K562 (cell line): Measurements from ENCODE around the gene UBE2O. TPM values are rescaled to one million over a fixed set of nuclear protein-coding genes. Genes with fewer than 3 reads are reported as not detected.

ENCODE experiments used
- ATAC-seq: fragments of 200-7000 bp; cut with Tn5 transposase; 3 replicates; pipeline ENCODE4 v1.9.1; 2020; ENCODE audit warnings: moderate library complexity
- BruUV-seq: library from RNA; stranded (reverse); fragments of 400-500 nt; replicated peaks from 2 replicates; lab custom pipeline; 2021; lab: Mats Ljungman, UMichigan
- CTCF ChIA-PET: fragments of 300-600 bp; formaldehyde crosslinking; extraction: SDS; loops from one replicate; lab custom pipeline; 2021; ENCODE audit warnings: low intra/inter-chr PET ratio; lab: Yijun Ruan, JAX
- POLR2A ChIA-PET: fragments of 300-600, 350-650 bp; sonication (Branson Sonifier 250); formaldehyde crosslinking; extraction: SDS; loops from one replicate; lab custom pipeline; 2021; ENCODE audit warnings: antibody characterized with exemption, inconsistent platforms; lab: Yijun Ruan, JAX
- DNase-seq, 4 experiments: peaks; one replicate each; pipeline versions ENCODE4 v3.0.0 to v3.0.0-alpha.2; 2011 to 2018; ENCODE audit warnings: low spot score in 3 of 4, mixed read lengths in 3 of 4; ENCODE audit errors: extremely low read depth in 1 of 4
- FAIRE-seq: peaks from 2 replicates; lab custom pipeline; 2011; peaks lifted over from hg19 to GRCh38; lab: Jason Lieb, UNC
- H2AFZ ChIP-seq: 2 replicates; pipeline ENCODE4 v1.6.0; 2011; ENCODE audit warnings: low read depth, low read length, control low read depth, inconsistent platforms
- H3K27ac ChIP-seq: fragments of 200-600 bp; 3 replicates; pipeline ENCODE4 v1.8.0; 2011; ENCODE audit warnings: low read depth, mild to moderate bottlenecking, control low read depth, inconsistent platforms, low read length, moderate library complexity, mixed read lengths; ENCODE audit errors: extremely low read depth
- H3K27me3 ChIP-seq, 2 experiments: fragments of 300-600 bp in 1 of 2; 2 replicates in 1 of 2; 3 replicates in 1 of 2; pipeline versions ENCODE4 v1.6.0 to v1.8.0; 2011; ENCODE audit warnings: inconsistent platforms in 2 of 2, low read length in 2 of 2, mild to moderate bottlenecking in 1 of 2, mixed read lengths in 1 of 2, moderate library complexity in 1 of 2; ENCODE audit not compliant: control insufficient read depth in 2 of 2, insufficient read depth in 2 of 2
- H3K36me3 ChIP-seq: fragments of 300-600 bp; 3 replicates; pipeline ENCODE4 v1.8.0; 2011; ENCODE audit warnings: mild to moderate bottlenecking, low read length, inconsistent platforms; ENCODE audit not compliant: control insufficient read depth, insufficient read depth
- H3K4me1 ChIP-seq, 2 experiments: fragments of 200-600 bp in 1 of 2; replicated peaks in 1 of 2; 2 replicates in 1 of 2; 3 replicates in 1 of 2; pipeline versions ENCODE4 v1.5.1 to v1.8.0; 2011; ENCODE audit warnings: inconsistent platforms in 2 of 2, low read length in 2 of 2, mild to moderate bottlenecking in 1 of 2, mixed read lengths in 1 of 2, moderate library complexity in 1 of 2; ENCODE audit not compliant: control insufficient read depth in 2 of 2, insufficient read depth in 2 of 2
- H3K4me2 ChIP-seq: 2 replicates; pipeline ENCODE4 v1.6.1; 2011; ENCODE audit warnings: low read length, control low read depth, inconsistent platforms, mixed read lengths; ENCODE audit not compliant: insufficient read depth
- H3K4me3 ChIP-seq: fragments of 200-600 bp; sonication (generic), shearing (Covaris generic); 2 replicates; pipeline ENCODE4 v1.5.1; 2016; ENCODE audit warnings: control low read depth, inconsistent platforms
- H3K79me2 ChIP-seq: fragments of 200-600 bp; 3 replicates; pipeline ENCODE4 v1.8.0; 2011; ENCODE audit warnings: low read length, inconsistent platforms; ENCODE audit not compliant: control insufficient read depth, insufficient read depth
- H3K9ac ChIP-seq, 2 experiments: 2 replicates each; pipeline versions ENCODE4 v1.6.0 to v1.6.1; 2011; ENCODE audit warnings: low read depth in 2 of 2, low read length in 2 of 2, control low read depth in 1 of 2, inconsistent platforms in 1 of 2, mild to moderate bottlenecking in 1 of 2, mixed read lengths in 1 of 2; ENCODE audit not compliant: insufficient read depth in 1 of 2
- H3K9me1 ChIP-seq: one replicate; pipeline ENCODE4 v1.6.0; 2011; ENCODE audit warnings: inconsistent platforms, mild to moderate bottlenecking, low read length, moderate library complexity; ENCODE audit not compliant: control insufficient read depth, insufficient read depth
- H3K9me3 ChIP-seq: replicated peaks from 2 replicates; pipeline ENCODE4 v1.5.1; 2011; ENCODE audit warnings: low read depth, low read length, inconsistent platforms; ENCODE audit not compliant: control insufficient read depth, insufficient read depth
- H4K20me1 ChIP-seq: replicated peaks from 2 replicates; pipeline ENCODE4 v1.6.1; 2011; ENCODE audit warnings: low read length, inconsistent platforms, mixed read lengths; ENCODE audit not compliant: control insufficient read depth, insufficient read depth
- AFF1 ChIP-seq, 2 experiments: fragments of 450-650 bp; IDR thresholded peaks; 2 replicates each; pipeline ENCODE4 v1.6.1; 2018; ENCODE audit warnings: mild to moderate bottlenecking in 2 of 2, low read depth in 1 of 2; ENCODE audit not compliant: partially characterized antibody in 2 of 2
- E2F1 ChIP-seq: sonication (generic); formaldehyde crosslinking; IDR thresholded peaks from 2 replicates; pipeline ENCODE4 v1.8.1; 2023; ENCODE audit warnings: mild to moderate bottlenecking, missing genetic modification reagents, moderate library complexity
- FOXJ2 ChIP-seq: fragments of 200-800 bp; sonication (Bioruptor generic); IDR thresholded peaks from 2 replicates; pipeline ENCODE4 v1.6.1; 2016; ENCODE audit warnings: missing genetic modification characterization, missing compliant biosample characterization
- LEF1 ChIP-seq: fragments of 450-650 bp; IDR thresholded peaks from 2 replicates; pipeline ENCODE4 v1.6.1; 2016; ENCODE audit warnings: mild to moderate bottlenecking
- MLX ChIP-seq, 2 experiments: fragments of 450-650 bp in 1 of 2; sonication (generic) in 1 of 2; formaldehyde crosslinking; conservative IDR thresholded peaks; 2 replicates each; pipeline versions ENCODE4 v1.4.0 to v1.8.1; 2020 to 2022; ENCODE audit warnings: mild to moderate bottlenecking in 1 of 2, missing genetic modification reagents in 1 of 2
- NFXL1 ChIP-seq: fragments of 450-650 bp; formaldehyde crosslinking; IDR thresholded peaks from 2 replicates; pipeline ENCODE4 v1.4.0; 2021; ENCODE audit warnings: mild to moderate bottlenecking
- POLR2G ChIP-seq: fragments of 200-400 bp; formaldehyde crosslinking; IDR thresholded peaks from 2 replicates; pipeline ENCODE4 v1.6.1; 2017; ENCODE audit warnings: low read depth, mild to moderate bottlenecking, antibody characterized with exemption, low read length, moderate library complexity
- SIRT6 ChIP-seq: IDR thresholded peaks from one replicate; pipeline ENCODE4 v1.6.1; 2012; ENCODE audit warnings: low read depth, mild to moderate bottlenecking, control low read depth, inconsistent platforms, low read length, moderate library complexity
- TRIM25 ChIP-seq: fragments of 450-650 bp; IDR thresholded peaks from 2 replicates; pipeline ENCODE4 v1.7.0; 2016; ENCODE audit warnings: borderline replicate concordance
- WHSC1 ChIP-seq: IDR thresholded peaks from one replicate; pipeline ENCODE4 v1.6.1; 2012; ENCODE audit warnings: low read length, control low read depth, inconsistent platforms
- ZNF165 ChIP-seq: fragments of 250-450 bp; sonication (Bioruptor Pico); IDR thresholded peaks from 2 replicates; pipeline ENCODE4 v1.4.0; 2020; ENCODE audit warnings: borderline replicate concordance
- WGBS: fragments of 100-300 bp; shearing (Covaris generic); methylation state at CpG from one replicate; pipeline ENCODE4 v1.1.6; 2016; ENCODE audit warnings: low coverage, mixed read lengths; ENCODE audit not compliant: insufficient coverage; ENCODE audit errors: missing lambda C conversion rate; 5-methylcytosine and 5-hydroxymethylcytosine counted together
- in situ Hi-C: fragments of 300-500 bp; cut with MboI; formaldehyde crosslinking; loops from 4 replicates; pipeline ENCODE4 v1.15.0; 2018; ENCODE audit warnings: inconsistent platforms, mixed read lengths
- intact Hi-C: fragments of 100-400 bp; cut with micrococcal nuclease; formaldehyde crosslinking; loops from 2 replicates; pipeline ENCODE4 v1.14.2; 2022
- polyA plus RNA-seq, 8 experiments: library from polyadenylated mRNA; depleted of rRNA in 4 of 8; stranded (reverse) in 5 of 8; unstranded in 3 of 8; fragments of >200 nt; fragmentation: Nextera tagmentation in 2 of 8; fragmentation: Illumina TruSeq in 1 of 8; extraction: Ambion mirVana in 2 of 8; extraction: Trizol in 1 of 8; gene quantifications; 2 replicates each; pipeline versions ENCODE4 v1.2.1 to v1.2.3, GENCODE V29; 2011 to 2014; ENCODE audit warnings: inconsistent platforms in 1 of 8, missing spikeins in 1 of 8
- total RNA-seq, 7 experiments: library from RNA; depleted of rRNA in 6 of 7; stranded (reverse); fragments of >200 nt in 6 of 7; fragmentation: Illumina TruSeq in 2 of 7; extraction: Trizol in 2 of 7; gene quantifications; 2 replicates each; pipeline versions ENCODE4 v1.2.1 to v1.2.3, GENCODE V29; 2011 to 2021; ENCODE audit warnings: low replicate concordance in 1 of 7

Gene UBE2O
- total and polyA plus RNA-seq, 9 of the 15 experiments (the other 6 are each of a cell fraction or from before 2014, with no cell fraction given): 1.6 to 39.7 (median 13.3) TPM

- TF ChIP-seq E2F1 (CRISPR knock-in tag): no peak
- TF ChIP-seq LEF1: no peak
- TF ChIP-seq TRIM25: no peak
- no peak for TF ChIP-seq NFXL1 (CRISPR knock-in tag)
Measured at GRCh38 chr17:76437467-76438402, 15.2 kb downstream of the UBE2O start (continued).

GRCh38 chr17:76435751-76436150, 17.2 kb downstream of the UBE2O start:
- Histone ChIP-seq H3K27me3 (no peaks in the 10 kb centered on the region), H3K4me2 (no peak overlapping the region), H3K4me1 (peaks cover 15 to 17% of the 10 kb centered on the region in 2 experiments), H3K9me1 (peaks cover 3% of the 10 kb centered on the region), H3K27ac (no peak overlapping the region), H3K79me2 (peaks cover 77% of the 10 kb centered on the region), H2AFZ (no peak overlapping the region), H3K36me3 (peaks cover 16% of the 10 kb centered on the region; the same call in 2 of the 3 replicates), H3K9ac (no peak overlapping the region), H3K9me3 (no peaks in the 10 kb centered on the region), H4K20me1 (peaks cover 10% of the 10 kb centered on the region; the same call in 1 of the 2 replicates), H3K4me3 (no peak overlapping the region)
- FAIRE-seq (no peak), ATAC-seq (no peak), DNase-seq (no peak)
- CTCF ChIA-PET: no interaction called here
- 92% methylated on average over 11 of the region's 11 CpGs for WGBS
- in situ Hi-C loops: no loop called here
- POLR2A ChIA-PET: interaction anchor here (1.0 to 1.9 kb wide), 2 partner anchors 9 to 30 kb away, joined by 3 to 8 read pairs; no protein-coding TSS in a partner anchor
- intact Hi-C loops: no loop called here
- BruUV-seq: no TSS peak
- no peak for TF ChIP-seq WHSC1
- no peak for TF ChIP-seq MLX (CRISPR knock-in tag; conservative IDR thresholded peaks at IDR 0.05)
- TF ChIP-seq ZNF165: no peak
- no peak for TF ChIP-seq AFF1 (IDR thresholded peaks at IDR 0.05; ENCODE audit: low read depth in 1 of 2, partially characterized antibody in 2 of 2)
- TF ChIP-seq FOXJ2 (tag): no peak
- TF ChIP-seq POLR2G: no peak
- TF ChIP-seq SIRT6: no peak
